H1 (cell line): ENCODE measurements around the gene TLR10. TPM values are rescaled to one million over a fixed set of nuclear protein-coding genes. Genes with fewer than 3 reads are reported as not detected.
"Not testable (repeated sequence)": the region's sequence is repeated elsewhere in the genome, so short reads cannot be mapped to it uniquely, and the experiment has no call there.

Experiments
- CTCF ChIA-PET: fragments of 300-600 bp; sonication (Branson Sonifier 250); formaldehyde crosslinking; loops from one replicate; lab custom pipeline; 2021; ENCODE audit not compliant: partially characterized antibody; lab: Charles Lee
- POLR2A ChIA-PET: fragments of 300-600 bp; sonication (Branson Sonifier 250); formaldehyde crosslinking; loops from one replicate; lab custom pipeline; 2021; ENCODE audit warnings: inconsistent platforms; ENCODE audit not compliant: partially characterized antibody; lab: Charles Lee
- DNase-seq, 2 experiments: peaks; one replicate each; pipeline versions ENCODE4 v3.0.0 to v3.0.0-alpha.2; 2010 to 2022; ENCODE audit warnings: low spot score in 2 of 2, low read depth in 1 of 2, mixed read lengths in 1 of 2
- FAIRE-seq: peaks from 2 replicates; lab custom pipeline; 2011; peaks lifted over from hg19 to GRCh38; lab: Jason Lieb, UNC
- H2AFZ ChIP-seq: 2 replicates; pipeline ENCODE4 v1.8.1; 2012; ENCODE audit warnings: low read length, inconsistent platforms
- H2AK5ac ChIP-seq: 2 replicates; pipeline ENCODE4 v1.6.1; 2013; ENCODE audit warnings: low read depth, low read length
- H2BK120ac ChIP-seq: replicated peaks from 2 replicates; pipeline ENCODE3; 2013; ENCODE audit warnings: low read depth, low read length, inconsistent platforms
- H2BK12ac ChIP-seq: 2 replicates; pipeline ENCODE4 v1.6.1; 2013; ENCODE audit warnings: low read depth, low read length
- H2BK15ac ChIP-seq: 2 replicates; pipeline ENCODE4 v1.6.1; 2013; ENCODE audit warnings: low read length
- H2BK20ac ChIP-seq: 2 replicates; pipeline ENCODE4 v1.6.1; 2013; ENCODE audit warnings: low read length
- H2BK5ac ChIP-seq: 2 replicates; pipeline ENCODE4 v1.6.1; 2013; ENCODE audit warnings: low read depth, low read length
- H3K14ac ChIP-seq: 2 replicates; pipeline ENCODE4 v1.6.1; 2013; ENCODE audit warnings: inconsistent platforms; ENCODE audit not compliant: insufficient read length
- H3K18ac ChIP-seq: 2 replicates; pipeline ENCODE4 v1.6.1; 2013; ENCODE audit warnings: low read length; ENCODE audit errors: extremely low read depth
- H3K23ac ChIP-seq: 2 replicates; pipeline ENCODE4 v1.6.1; 2013; ENCODE audit warnings: inconsistent platforms; ENCODE audit not compliant: insufficient read length
- H3K23me2 ChIP-seq: 2 replicates; pipeline ENCODE4 v1.6.1; 2013; ENCODE audit warnings: low read depth, low read length
- H3K27ac ChIP-seq: 2 replicates; pipeline ENCODE4 v1.6.1; 2011; ENCODE audit warnings: low read depth, low read length, inconsistent platforms
- H3K27me3 ChIP-seq, 4 experiments: replicated peaks in 1 of 4; 1 replicate in 1 of 4; 2 replicates in 3 of 4; pipeline versions ENCODE4 v1.6.1 to v1.8.1; 2011 to 2013; ENCODE audit warnings: low read length in 3 of 4, mild to moderate bottlenecking in 3 of 4, inconsistent platforms in 2 of 4, mixed read lengths in 2 of 4, moderate library complexity in 1 of 4; ENCODE audit not compliant: control insufficient read depth in 3 of 4, insufficient read depth in 3 of 4; ENCODE audit errors: extremely low read depth in 1 of 4
- H3K36me3 ChIP-seq, 4 experiments: 2 replicates each; pipeline versions ENCODE4 v1.6.1 to v1.8.1; 2011 to 2013; ENCODE audit warnings: mild to moderate bottlenecking in 4 of 4, low read length in 3 of 4, moderate library complexity in 2 of 4, control low read depth in 1 of 4, inconsistent platforms in 1 of 4; ENCODE audit not compliant: insufficient read depth in 4 of 4, control insufficient read depth in 2 of 4
- H3K4ac ChIP-seq: replicated peaks from 2 replicates; pipeline ENCODE3; 2013; ENCODE audit warnings: low read length, low read depth, mixed read lengths, inconsistent platforms; ENCODE audit not compliant: insufficient read length
- H3K4me1 ChIP-seq, 4 experiments: replicated peaks in 1 of 4; 1 replicate in 1 of 4; 2 replicates in 3 of 4; pipeline versions ENCODE4 v1.6.1 to v1.8.1; 2011 to 2013; ENCODE audit warnings: low read length in 3 of 4, inconsistent platforms in 2 of 4, mixed read lengths in 1 of 4; ENCODE audit not compliant: insufficient read depth in 4 of 4, control insufficient read depth in 3 of 4
- H3K4me2 ChIP-seq, 2 experiments: 2 replicates each; pipeline versions ENCODE4 v1.6.1 to v1.8.1; 2011 to 2013; ENCODE audit warnings: low read depth in 2 of 2, low read length in 2 of 2, control low read depth in 1 of 2, inconsistent platforms in 1 of 2, mild to moderate bottlenecking in 1 of 2; ENCODE audit not compliant: insufficient read depth in 1 of 2
- H3K4me3 ChIP-seq, 4 experiments: fragments of 200-600, 300-600 bp in 1 of 4; sonication (generic), shearing (Covaris generic), sonication (Bioruptor Twin) in 1 of 4; 2 replicates each; pipeline versions ENCODE4 v1.5.1 to v1.8.1; 2011 to 2016; ENCODE audit warnings: low read length in 4 of 4, low read depth in 3 of 4, control low read depth in 2 of 4, inconsistent platforms in 2 of 4, mild to moderate bottlenecking in 2 of 4, mixed read lengths in 1 of 4, moderate library complexity in 1 of 4; ENCODE audit not compliant: insufficient read depth in 2 of 4; ENCODE audit errors: extremely low read depth in 1 of 4
- H3K56ac ChIP-seq: replicated peaks from 2 replicates; pipeline ENCODE3; 2013; ENCODE audit warnings: low read depth, mild to moderate bottlenecking, mixed read lengths, low read length, inconsistent platforms; ENCODE audit not compliant: insufficient read length
- H3K79me1 ChIP-seq: 2 replicates; pipeline ENCODE4 v1.6.1; 2013; ENCODE audit warnings: low read depth, low read length, control low read depth
- H3K79me2 ChIP-seq, 2 experiments: 2 replicates each; pipeline versions ENCODE4 v1.6.1 to v1.8.1; 2012 to 2013; ENCODE audit warnings: low read length in 2 of 2, mild to moderate bottlenecking in 2 of 2, inconsistent platforms in 1 of 2; ENCODE audit not compliant: insufficient read depth in 2 of 2, control insufficient read depth in 1 of 2
- H3K9ac ChIP-seq, 4 experiments: replicated peaks in 1 of 4; 1 replicate in 1 of 4; 2 replicates in 3 of 4; pipeline versions ENCODE4 v1.6.1 to v1.8.1; 2011 to 2013; ENCODE audit warnings: low read depth in 3 of 4, low read length in 3 of 4, control low read depth in 2 of 4, mild to moderate bottlenecking in 2 of 4, moderate library complexity in 2 of 4, inconsistent platforms in 1 of 4; ENCODE audit errors: extremely low read depth in 1 of 4
- H3K9me3 ChIP-seq, 2 experiments: 2 replicates each; pipeline versions ENCODE4 v1.6.1 to v1.8.1; 2012 to 2013; ENCODE audit warnings: mild to moderate bottlenecking in 2 of 2, moderate library complexity in 2 of 2, control low read depth in 1 of 2, inconsistent platforms in 1 of 2, low read depth in 1 of 2, low read length in 1 of 2, mixed read lengths in 1 of 2; ENCODE audit not compliant: insufficient read depth in 2 of 2
- H4K20me1 ChIP-seq, 2 experiments: replicated peaks in 1 of 2; 2 replicates each; pipeline versions ENCODE3 to v1.8.1; 2011 to 2013; ENCODE audit warnings: inconsistent platforms in 2 of 2, low read length in 2 of 2, mild to moderate bottlenecking in 1 of 2; ENCODE audit not compliant: insufficient read depth in 2 of 2, control insufficient read depth in 1 of 2
- H4K5ac ChIP-seq: 2 replicates; pipeline ENCODE4 v1.6.1; 2013; ENCODE audit warnings: low read length, low read depth, mixed read lengths, inconsistent platforms; ENCODE audit not compliant: insufficient read length
- H4K8ac ChIP-seq: 2 replicates; pipeline ENCODE4 v1.8.0; 2013; ENCODE audit warnings: mild to moderate bottlenecking, moderate library complexity, low read length, inconsistent platforms; ENCODE audit not compliant: insufficient read depth; ENCODE audit errors: extremely low read depth
- H4K91ac ChIP-seq: replicated peaks from 2 replicates; pipeline ENCODE3; 2013; ENCODE audit warnings: low read length, mixed read lengths, inconsistent platforms; ENCODE audit not compliant: insufficient read length
- WGBS, 2 experiments: shearing (Covaris generic) in 1 of 2; methylation state at CpG; one replicate each; pipeline versions ENCODE4 v1.1.6 to v1.1.7; 2013 to 2015; ENCODE audit warnings: low lambda C conversion rate in 2 of 2, mixed read lengths in 2 of 2, inconsistent platforms in 1 of 2, low coverage in 1 of 2, missing lambda C conversion rate in 1 of 2; ENCODE audit not compliant: insufficient replicate concordance in 2 of 2, insufficient coverage in 1 of 2, insufficient read length in 1 of 2; ENCODE audit errors: extremely low coverage in 1 of 2, missing lambda C conversion rate in 1 of 2; 5-methylcytosine and 5-hydroxymethylcytosine counted together
- polyA plus RNA-seq, 7 experiments: library from polyadenylated mRNA; depleted of rRNA in 3 of 7; stranded (reverse) in 5 of 7; unstranded in 2 of 7; fragments of >200 nt in 5 of 7; fragments of 200-250 nt in 2 of 7; gene quantifications; 1 replicate in 5 of 7; 2 replicates in 1 of 7; 4 replicates in 1 of 7; pipeline versions ENCODE4 v1.2.1 to v1.2.3, GENCODE V29; 2011 to 2013; ENCODE audit warnings: missing spikeins in 2 of 7, mixed read lengths in 2 of 7
- total RNA-seq: library from RNA; stranded (reverse); fragmentation: NEBNext Ultra II Directional; extraction: Animal tissue kit (Norgen Biotek cat#: 25700); gene quantifications from 2 replicates; pipeline ENCODE4 v1.2.1, GENCODE V29; 2021

Gene TLR10
- total and polyA plus RNA-seq, 2 of the 8 experiments (the other 6 are each of a cell fraction or from before 2014, with no cell fraction given), result not detected

- H3K23ac ChIP-seq, H3K4me1 ChIP-seq, H2BK12ac ChIP-seq, H4K5ac ChIP-seq, POLR2A ChIA-PET, H2AK5ac ChIP-seq, H2BK120ac ChIP-seq, H3K56ac ChIP-seq, H3K18ac ChIP-seq, H4K91ac ChIP-seq, H4K20me1 ChIP-seq, H2AFZ ChIP-seq, FAIRE-seq, H3K14ac ChIP-seq, H3K4me3 ChIP-seq, H3K36me3 ChIP-seq, H3K4me2 ChIP-seq, H2BK15ac ChIP-seq, H3K27me3 ChIP-seq, H4K8ac ChIP-seq, H3K79me1 ChIP-seq, H3K23me2 ChIP-seq, H3K79me2 ChIP-seq, H3K9ac ChIP-seq, H3K4ac ChIP-seq, DNase-seq, H3K27ac ChIP-seq, H2BK20ac ChIP-seq, H3K9me3 ChIP-seq, H2BK5ac ChIP-seq: not testable (repeated sequence)
- CTCF ChIA-PET, result interaction anchor here (0.6 to 8.0 kb wide), 5 partner anchors 9 to 424 kb away, joined by 3 to 77 read pairs (median 5); partner anchors contain the start of gene TLR10
- WGBS, 2 experiments, result 98% methylated on average over 2 of the region's 2 CpGs; no CpG with 5 or more reads in 1 of the 2 experiments
Measured at GRCh38 chr4:38770281-38770680, 12.5 kb downstream of the TLR10 start.
